HTR-8/SVneo (cell line): Measurements from ENCODE around the gene TESPA1.
A peak's percentile ranks its signal among the peaks of the same experiment; 100 is the strongest.

ENCODE experiments used
- DNase-seq: peaks from one replicate; pipeline ENCODE4 v3.0.0; 2011; ENCODE audit warnings: low spot score, mixed read lengths; ENCODE audit not compliant: insufficient read length
- FAIRE-seq: peaks from 2 replicates; lab custom pipeline; 2011; peaks lifted over from hg19 to GRCh38; lab: Jason Lieb, UNC

The TESPA1 gene, protein sequence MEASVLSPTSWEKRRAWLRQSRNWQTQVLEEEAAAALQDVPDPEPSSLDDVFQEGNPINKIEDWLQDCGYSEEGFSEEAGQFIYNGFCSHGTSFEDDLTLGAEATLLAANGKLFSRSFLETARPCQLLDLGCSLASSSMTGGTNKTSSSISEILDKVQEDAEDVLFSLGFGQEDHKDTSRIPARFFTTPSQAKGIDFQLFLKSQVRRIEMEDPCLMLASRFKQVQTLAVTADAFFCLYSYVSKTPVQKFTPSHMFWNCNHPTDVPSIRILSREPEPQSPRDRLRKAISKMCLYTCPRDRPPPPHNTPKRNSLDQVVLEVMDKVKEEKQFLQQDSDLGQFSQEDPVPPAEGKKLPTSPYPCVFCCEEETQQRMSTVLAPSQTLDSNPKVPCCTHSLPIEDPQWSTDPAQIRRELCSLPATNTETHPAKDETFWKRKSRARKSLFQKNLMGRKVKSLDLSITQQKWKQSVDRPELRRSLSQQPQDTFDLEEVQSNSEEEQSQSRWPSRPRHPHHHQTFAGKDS

DNA sequence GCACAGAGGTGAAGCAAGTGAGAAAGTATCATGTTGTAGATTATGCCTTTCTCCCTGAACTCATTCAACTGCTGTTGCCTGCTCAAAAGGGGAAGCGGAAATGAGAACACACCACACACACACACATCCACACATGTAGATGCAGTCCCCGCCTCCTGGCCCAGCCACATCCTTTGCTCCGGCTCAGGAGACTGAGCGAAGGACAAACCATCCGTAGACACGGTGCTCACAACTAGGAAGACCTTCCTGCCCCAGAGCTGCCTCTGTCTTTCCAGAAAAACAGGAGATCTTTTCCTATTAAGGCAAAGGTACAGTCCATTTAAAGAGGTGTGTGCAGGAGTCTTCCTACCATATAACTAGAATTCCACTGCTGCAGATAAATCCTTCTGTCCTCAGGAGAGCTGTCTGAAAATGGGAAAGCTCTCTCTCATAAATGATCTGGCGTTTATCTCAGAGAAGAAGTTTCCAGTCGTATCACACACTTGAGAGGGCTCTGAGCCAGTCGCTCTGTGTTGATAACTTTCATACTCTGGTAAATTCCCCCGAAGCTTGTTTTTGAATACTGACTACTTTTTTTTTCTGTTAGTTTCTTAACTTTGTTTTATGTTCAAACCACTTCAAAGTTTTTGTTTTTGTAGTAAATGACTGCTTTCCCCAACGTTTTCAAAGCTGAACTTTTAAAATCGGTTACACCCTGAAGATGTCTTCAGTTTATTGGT, at the start of gene TESPA1:
Gene TESPA1 (minus strand): TSS at position 105 of the 719 bp plus-strand sequence. CDS start 10,200 bp downstream, outside the sequence.
- FAIRE-seq (no peak), DNase-seq (no peak)

DNA sequence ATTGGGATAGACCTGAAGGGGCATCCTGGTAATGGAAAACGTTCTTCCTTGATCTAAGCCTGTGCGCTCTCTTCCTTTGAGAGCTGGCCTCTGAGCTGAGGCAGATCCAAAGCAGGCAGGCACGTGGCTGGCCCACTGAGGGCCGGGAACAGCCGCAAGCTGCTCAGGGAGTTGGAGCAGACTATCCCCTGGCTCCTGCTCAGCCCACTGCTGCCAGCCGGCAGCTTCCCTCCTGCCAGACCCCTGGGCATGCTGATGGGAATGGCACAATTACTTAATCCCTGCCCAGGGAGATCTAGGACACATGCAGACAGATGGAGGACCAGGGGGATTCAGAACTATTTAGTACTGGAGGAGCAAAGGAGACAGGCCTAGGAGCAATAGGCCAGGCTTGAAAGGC, 49.7 kb upstream of the TESPA1 start:
- FAIRE-seq: no peak
- DNase-seq: no peak

DNA sequence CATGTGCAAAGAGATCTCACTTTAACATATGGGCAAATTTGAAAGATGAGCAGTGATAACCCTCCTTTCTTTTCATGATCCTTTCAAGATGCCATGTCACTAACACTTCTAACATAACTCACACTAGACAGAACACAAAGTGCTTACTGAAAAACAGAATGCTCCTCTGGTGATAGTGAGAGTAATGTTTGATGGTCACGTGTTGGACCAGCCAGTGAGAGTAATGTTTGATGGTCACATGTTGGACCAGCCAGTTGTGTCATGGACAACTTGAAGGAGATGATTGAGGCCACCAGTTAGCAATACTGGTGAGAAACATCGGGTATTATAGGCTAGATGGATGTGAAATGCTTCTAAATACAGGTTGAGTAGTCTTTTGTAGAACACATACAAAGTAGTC, 40.9 kb upstream of the TESPA1 start:
- DNase-seq (no peak), FAIRE-seq (no peak)

DNA sequence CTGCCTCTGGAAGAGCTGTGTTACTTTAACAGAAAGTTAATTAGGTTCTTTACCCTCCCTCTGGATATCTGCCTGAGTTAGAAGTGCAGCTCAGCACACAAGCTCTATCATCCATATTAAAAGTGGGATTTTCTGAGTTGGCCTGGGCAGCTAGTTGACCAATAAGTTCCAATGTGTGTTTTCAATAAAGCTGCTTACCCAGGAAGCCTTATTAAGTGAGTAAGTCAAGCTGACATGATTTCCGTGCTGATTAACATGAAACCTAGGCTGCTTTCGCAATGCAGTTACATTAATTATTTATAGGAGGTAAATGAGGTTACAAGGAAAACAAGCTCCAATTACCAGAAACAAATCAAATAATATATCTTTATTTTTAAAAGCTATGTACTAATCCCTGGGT, 40.0 kb upstream of the TESPA1 start:
- DNase-seq (no peak), FAIRE-seq (no peak)

DNA sequence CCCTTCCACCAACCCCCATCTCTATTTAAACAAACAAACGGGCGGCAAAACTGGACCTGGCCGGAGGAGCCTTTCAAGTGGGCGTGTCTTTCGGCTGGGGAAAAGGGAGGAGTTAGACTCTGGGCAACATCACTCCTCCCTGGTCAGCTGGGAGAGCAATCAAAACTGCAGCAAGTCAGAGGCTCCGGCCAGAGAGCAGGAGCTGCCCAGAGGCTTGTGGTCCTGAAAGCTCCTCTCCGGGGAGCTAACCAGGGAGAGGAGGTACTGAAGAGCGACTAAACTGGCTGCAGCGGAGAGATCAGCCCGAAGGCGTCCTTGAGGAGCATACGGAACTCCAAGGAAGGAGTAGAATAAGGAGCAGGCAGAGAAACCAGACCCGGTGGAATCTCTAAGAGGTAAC, 35.2 kb upstream of the TESPA1 start, which contains the start of gene NEUROD4:
Gene NEUROD4 (plus strand): TSS at position 191 of the 400 bp plus-strand sequence. CDS start 6,466 bp downstream, outside the sequence.
- peak; percentile 14 for DNase-seq
- no peak for FAIRE-seq

DNA sequence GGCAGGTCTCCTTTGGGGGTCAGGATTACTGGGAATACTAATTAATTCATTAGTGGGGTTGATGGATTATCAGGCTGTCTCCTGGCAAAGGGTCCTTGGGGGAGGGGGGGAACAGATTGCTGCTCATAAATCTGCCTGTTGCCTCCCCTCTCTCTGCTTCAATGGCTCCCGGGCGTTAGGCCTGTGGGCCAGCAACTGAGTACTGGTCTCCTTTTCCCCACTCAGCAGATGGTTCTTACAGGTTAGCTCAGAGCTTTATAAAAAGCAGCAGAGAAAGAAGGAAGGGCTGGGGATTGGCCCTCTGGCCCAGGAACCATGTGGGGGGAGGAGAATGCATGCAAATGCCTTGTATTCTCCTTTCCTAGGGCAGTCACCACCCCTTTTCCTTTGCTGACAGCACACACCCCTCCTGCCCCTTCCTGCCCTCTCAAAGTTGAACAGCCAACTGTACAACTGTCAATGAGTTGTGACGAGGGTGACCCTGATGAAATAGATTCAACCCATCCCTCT, 32.9 kb upstream of the TESPA1 start:
- FAIRE-seq: no peak
- no peak for DNase-seq

DNA sequence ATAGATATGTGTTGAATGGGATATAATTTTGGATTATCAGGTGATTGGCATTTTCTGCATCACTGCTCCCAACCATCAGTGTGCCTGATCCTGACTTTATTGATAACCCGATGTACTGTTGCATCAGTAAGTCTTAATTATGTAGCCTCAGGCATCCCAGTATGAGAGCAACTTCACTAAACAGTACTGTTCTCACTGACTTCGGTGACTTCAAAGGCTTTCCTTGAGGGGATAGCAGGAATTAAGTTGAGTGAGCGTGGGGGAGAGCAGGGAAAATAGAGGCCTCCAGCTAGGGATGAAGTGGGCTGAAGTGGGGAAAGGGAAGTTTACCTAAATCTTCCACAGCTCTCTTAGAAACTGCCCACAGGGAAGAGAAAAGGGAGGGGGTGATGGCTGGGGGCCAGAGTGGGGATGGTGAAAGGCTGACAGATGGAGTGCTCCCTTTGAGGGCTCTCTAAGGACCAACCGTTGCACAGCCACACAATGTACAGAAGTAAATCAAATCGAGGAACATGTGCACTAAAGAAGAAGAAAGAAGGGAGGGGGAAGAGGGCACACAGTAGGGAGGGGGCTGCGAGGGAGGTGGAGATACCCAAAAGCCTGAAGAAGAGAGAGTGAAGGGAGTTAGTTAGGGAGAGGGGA, 24.5 kb upstream of the TESPA1 start:
- FAIRE-seq (no peak), DNase-seq (no peak)

DNA sequence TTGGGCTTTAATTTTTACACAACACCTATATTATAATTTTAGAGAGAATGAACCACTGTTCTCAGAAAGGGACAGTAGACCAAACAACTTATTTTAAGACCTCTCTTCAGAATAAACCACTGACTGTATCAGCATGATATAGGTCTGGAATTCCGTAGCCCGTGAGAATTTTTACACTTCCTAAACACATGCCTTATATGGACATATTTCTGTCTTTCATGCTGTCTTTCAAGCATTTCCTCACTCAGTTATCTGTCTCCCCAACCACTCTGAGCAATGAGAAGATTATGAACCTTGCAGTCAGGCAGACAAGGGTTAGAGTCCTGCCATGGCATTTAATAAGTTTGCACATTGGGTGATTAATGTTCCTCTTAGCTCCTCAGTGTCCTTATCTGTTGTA, 17.8 kb upstream of the TESPA1 start:
- DNase-seq (no peak), FAIRE-seq (no peak)

DNA sequence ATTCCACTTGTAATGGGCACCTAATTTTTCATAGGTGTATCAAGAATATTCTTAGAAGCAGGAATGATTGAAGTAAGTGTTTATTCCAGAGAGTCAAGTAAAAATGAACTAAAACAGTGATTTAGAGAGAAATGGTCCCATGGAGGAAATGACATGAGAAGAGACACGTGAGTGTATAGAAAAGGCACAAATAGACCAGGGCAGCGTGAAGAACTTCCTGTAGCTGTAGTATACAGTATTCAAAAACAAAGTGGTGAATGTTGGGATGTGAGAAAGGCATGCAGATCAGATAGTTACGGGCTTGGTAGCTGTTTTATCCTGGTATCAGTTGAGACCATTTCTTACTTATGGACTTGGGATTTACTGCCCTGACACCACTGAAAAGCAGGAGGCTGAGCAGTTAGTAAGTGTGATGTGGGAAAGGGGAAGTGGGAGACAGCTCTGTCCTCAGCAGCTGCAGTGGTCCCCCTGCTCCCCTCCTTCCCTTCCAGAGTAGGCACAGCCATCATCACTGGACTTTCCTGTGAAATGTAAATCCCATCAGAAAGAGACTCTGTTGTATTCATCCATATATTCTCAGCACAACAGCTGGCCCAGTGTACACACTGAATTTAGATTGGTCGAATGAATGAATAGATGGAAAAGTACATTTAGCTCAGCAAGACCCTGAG, 16.8 kb upstream of the TESPA1 start:
- FAIRE-seq: no peak

DNA sequence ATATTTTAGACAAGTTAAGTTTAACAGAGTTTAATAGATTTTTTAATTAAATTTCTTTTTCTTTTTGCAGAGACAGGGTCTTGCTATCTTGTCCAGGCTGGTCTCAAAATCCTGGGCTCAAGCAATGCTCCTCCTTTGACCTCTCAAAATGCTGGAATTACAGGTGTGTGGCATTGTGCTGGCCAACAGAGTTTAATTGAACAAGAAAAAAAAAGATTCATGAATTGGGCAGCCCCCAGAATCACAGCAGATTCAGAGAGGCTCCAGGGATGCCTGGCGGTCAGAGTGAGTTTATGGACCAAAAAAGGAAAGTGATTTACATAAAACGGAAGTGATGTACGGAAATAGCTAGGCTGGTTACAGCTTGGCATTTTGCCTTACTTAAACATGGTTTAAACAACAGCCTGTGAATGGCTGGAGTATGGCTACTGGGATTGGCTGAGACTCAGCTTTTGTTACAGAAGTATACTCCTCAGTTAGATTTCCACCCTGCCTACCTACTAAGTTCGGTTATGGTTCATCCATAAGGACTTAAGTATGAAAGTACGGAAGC, 14.5 kb upstream of the TESPA1 start:
- FAIRE-seq (no peak), DNase-seq (no peak)

More for the DNA sequence above, 16.8 kb upstream of the TESPA1 start:
- no peak for DNase-seq

DNA sequence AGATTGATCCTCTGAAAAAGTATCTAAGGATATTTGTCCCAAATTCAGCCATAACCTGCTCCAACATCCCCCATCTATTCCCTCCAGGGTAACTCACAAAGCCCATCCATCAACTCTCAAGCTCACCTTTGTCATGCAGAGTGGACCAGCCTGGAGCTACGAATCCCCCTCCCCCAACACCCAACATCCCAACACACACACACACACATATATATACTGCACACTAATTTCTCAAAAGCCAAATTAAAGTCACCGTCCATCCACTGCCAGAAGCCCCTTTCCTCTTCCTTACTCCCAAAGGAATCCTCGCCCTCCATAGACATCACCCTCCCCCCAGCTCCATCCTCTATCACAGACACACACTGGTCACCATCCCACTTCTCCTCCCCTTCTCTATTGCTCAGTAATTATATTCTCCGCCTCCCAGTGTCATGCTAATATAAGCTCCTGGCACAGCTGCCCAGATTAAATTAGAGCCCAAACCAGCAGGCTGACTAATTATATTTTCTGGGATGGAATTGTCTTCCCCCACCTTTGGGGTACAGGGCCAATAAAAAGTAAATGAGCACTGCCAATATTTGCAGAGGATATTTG, 13.5 kb upstream of the TESPA1 start:
- DNase-seq (no peak), FAIRE-seq (no peak)

DNA sequence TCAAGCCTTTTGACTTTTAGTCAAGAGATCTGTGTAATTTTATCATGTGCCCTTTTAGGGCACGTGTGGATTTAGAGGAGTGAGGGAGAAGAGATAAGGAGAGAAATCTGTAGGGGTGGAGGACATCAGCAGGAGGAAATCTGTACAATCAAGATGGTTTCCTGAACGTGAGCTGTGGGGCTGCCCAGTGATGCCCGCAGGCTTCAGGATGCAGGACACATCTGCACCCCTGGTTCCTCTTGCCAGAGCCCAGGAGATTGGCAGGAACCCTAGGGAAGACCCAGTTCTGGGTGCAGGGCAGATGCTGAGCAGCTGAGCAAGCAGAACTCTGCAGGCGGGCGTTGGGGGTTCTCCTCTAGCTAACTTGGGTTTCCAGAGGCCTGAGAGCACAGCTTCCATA, 11.6 kb upstream of the TESPA1 start:
- DNase-seq (no peak), FAIRE-seq (no peak)

DNA sequence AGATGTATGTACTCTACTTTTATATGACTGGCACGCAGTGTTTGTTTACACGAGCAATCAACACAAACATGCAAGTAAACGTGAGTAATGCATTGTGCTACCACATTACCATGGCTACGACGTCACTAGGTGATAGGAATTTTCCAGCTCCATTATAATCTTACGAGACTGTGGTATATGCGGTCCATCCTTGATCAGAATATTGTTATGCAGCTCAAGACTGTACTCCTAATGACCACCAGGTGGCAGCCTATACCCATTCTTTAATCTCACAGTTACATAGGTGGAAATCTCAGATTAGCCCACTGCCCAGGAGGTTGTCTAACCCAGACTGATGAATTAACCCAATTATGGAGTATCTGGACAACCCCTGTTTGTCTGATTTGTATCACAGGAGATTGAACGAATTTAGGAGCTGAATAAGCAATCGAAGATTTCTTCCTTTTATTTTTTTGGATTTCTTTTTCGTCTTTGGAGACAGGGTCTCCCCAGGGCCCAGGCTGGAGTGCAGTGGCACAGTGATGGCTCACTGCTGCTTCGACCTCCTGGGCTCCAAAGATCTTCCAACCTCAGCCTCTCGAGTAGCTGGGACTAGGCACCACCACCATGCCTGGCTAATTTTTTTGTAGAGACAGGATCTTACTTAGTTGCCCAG, 8.7 kb upstream of the TESPA1 start:
- DNase-seq: peak; percentile 62
- FAIRE-seq: peak; percentile 93

DNA sequence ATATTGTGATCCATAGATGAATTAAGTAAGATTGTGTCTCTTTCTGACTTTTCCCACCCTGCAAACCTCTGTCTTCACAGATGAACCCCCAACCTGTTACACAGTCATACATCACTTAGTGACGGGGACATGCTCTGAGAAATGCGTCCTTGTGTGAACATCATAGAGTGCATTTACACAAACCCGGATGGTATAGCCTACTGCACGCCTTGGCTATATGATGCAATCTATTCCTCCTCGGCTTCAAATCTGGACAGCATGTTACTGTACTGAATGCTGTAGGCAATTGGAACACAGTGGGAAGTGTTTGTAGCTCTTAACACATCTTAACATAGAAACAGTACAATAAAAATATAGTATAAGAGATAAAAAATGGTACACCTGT, 7.4 kb upstream of the TESPA1 start:
- DNase-seq (no peak), FAIRE-seq (no peak)

DNA sequence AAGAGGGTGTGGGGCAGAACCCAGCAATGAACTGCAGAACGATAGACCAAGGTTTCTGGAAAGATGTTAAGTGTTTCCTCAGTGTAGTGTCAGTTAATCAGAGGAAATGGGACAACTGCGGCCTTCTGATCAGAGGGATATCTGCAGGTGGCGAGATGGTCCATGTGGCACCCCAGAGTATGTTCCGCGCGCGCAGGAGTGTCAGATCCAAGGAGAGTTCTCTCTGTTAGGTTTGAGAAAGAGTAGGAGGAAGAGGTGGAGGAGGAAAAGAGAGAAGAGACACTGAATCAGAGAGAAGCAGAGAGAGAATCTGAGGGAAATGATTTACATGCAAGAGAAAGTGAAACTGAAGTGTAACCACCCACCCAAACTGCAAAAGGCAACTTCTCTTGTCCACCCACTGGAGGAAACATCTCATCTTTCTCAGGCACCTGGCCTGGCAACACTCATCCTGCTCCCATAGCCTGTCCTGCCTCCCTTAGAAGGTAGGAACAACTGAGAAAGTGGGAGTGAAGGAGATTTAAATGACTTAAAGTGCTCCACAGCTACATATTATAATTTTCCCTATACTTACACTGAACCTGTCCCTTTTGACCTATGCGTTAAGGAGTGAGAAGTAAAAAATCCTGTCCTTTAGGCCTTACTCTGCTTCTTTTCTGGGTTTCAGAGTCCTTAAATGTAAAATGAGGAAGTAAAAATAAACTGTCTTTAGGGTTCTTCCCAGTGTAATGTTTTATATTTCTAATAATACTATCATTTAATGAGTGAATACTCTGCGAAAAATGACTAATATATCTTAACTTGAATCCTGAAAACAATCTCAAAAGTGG, 6.8 kb upstream of the TESPA1 start:
- DNase-seq (no peak), FAIRE-seq (no peak)

DNA sequence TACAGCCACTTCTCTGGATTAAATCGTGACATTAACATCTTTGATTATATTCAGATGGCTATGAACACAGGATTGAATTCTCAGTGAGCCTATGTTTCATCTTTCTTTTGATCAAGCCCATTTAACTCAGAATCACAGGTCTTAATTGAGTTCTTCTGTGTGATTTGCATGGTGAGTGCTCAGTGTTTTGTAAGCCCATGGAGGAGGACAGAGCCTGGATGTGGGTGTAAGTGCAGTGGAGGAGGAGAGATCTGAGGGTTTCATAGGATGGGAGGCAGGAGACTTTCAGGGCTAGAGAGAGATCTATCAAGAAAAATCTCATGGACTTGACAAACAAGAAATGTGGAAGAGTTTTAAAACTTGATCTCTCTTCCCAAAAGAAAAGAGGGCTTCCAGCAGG, 5.3 kb upstream of the TESPA1 start:
- FAIRE-seq (no peak), DNase-seq (no peak)

DNA sequence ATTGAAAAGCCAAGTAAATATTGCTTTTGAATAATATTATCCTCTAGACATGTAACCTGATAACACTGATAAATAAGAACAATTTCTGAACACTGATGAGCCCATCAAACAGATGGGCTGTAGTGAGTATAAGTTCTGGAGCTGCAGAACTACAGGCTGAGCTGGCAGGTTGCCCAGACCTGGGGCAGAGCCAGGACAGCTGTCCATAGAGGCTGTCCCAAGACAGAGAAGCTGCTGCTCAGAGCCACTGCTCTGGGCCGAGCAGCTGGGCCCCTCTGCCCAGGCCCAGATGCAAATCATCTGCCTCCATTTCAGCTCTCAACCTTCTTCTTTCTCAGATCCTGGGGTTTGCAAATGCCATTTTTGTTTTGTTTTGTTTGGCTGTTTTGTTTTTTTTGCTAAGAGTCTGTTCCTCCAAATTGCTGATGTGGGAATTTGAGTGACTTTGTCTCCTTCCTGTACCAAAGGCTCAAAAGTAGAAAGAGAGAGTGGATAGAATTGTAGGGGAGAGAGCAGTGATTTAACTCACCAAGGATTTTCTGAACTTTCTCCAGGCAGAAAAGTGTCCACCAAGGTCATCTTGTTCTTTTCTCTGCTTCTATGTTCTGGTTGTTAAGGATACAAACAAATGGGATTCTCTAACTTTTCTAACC, 4.0 kb upstream of the TESPA1 start:
- FAIRE-seq (no peak), DNase-seq (no peak)
